ENCODE results near the gene FMNL3.

- no peak for TF ChIP-seq CTCF (IDR thresholded peaks at IDR 0.05)
- TF ChIP-seq POLR2AphosphoS5 (IDR thresholded peaks at IDR 0.05; ENCODE audit: insufficient read depth in 1 of 2, low read depth in 1 of 2), result no peak
Observed at GRCh38 chr12:49665384-49665783, 41.8 kb downstream of the FMNL3 start.

All from vagina (tissue), 2 donors.